Osteocyte (in vitro differentiated cells): ENCODE measurements around the gene ATP6V0B. TPM values are rescaled to one million over a fixed set of nuclear protein-coding genes. Genes with fewer than 3 reads are reported as not detected.
A peak's percentile ranks its signal among the peaks of the same experiment; 100 is the strongest.

Experiments
- DNase-seq: peaks from one replicate; pipeline ENCODE4 v3.0.0; 2021; ENCODE audit warnings: mixed read lengths; ENCODE audit not compliant: unreplicated experiment; ENCODE audit errors: extremely low spot score
- H3K27ac Mint-ChIP-seq: one replicate; pipeline ENCODE4 v1.8.0; 2021; ENCODE audit warnings: mild to moderate bottlenecking, mixed read lengths; ENCODE audit not compliant: unreplicated experiment
- H3K27me3 Mint-ChIP-seq: one replicate; pipeline ENCODE4 v1.8.0; 2021; ENCODE audit warnings: mixed read lengths; ENCODE audit not compliant: unreplicated experiment
- H3K36me3 Mint-ChIP-seq: one replicate; pipeline ENCODE4 v1.8.0; 2021; ENCODE audit warnings: mixed read lengths; ENCODE audit not compliant: unreplicated experiment
- H3K4me1 Mint-ChIP-seq: one replicate; pipeline ENCODE4 v1.8.0; 2021; ENCODE audit warnings: mixed read lengths; ENCODE audit not compliant: unreplicated experiment
- H3K4me3 Mint-ChIP-seq: one replicate; pipeline ENCODE4 v1.8.0; 2021; ENCODE audit warnings: mild to moderate bottlenecking, moderate library complexity, mixed read lengths; ENCODE audit not compliant: unreplicated experiment
- H3K9me3 Mint-ChIP-seq: one replicate; pipeline ENCODE4 v1.8.0; 2021; ENCODE audit warnings: mixed read lengths; ENCODE audit not compliant: unreplicated experiment
- CTCF ChIP-seq: fragments of 200-600 bp; sonication (generic); IDR thresholded peaks from 2 replicates; pipeline ENCODE4 v1.5.0; 2021; ENCODE audit warnings: antibody characterized with exemption, mild to moderate bottlenecking, moderate library complexity
- total RNA-seq: library from RNA; stranded (reverse); gene quantifications from 2 replicates; pipeline ENCODE4 v1.2.1, GENCODE V29; 2021

ATP6V0B gene
- total RNA-seq, 1 donor from 2014 or later: 128 TPM

- Mint-ChIP-seq H3K36me3 (peaks cover 22% of the 10 kb centered on the region), H3K9me3 (no peaks in the 10 kb centered on the region), H3K4me3 (no peak overlapping the region), H3K4me1 (peaks cover 6% of the 10 kb centered on the region), H3K27ac (no peak overlapping the region), H3K27me3 (no peaks in the 10 kb centered on the region)
- no peak for TF ChIP-seq CTCF
- no peak for DNase-seq
These were observed 27.4 kb downstream of the ATP6V0B start for GRCh38 chr1:44002165-44002564.

GRCh38 chr1:44002606-44003157, 27.9 kb downstream of the ATP6V0B start:
- peak; percentile 23 for TF ChIP-seq CTCF
- Mint-ChIP-seq H3K27me3 (no peaks in the 10 kb centered on the region), H3K36me3 (peaks cover 22% of the 10 kb centered on the region), H3K4me3 (no peak overlapping the region), H3K27ac (no peak overlapping the region), H3K4me1 (peaks cover 6% of the 10 kb centered on the region), H3K9me3 (no peaks in the 10 kb centered on the region)
- DNase-seq: no peak

- no peak overlapping the region for H3K4me3 Mint-ChIP-seq
- no peaks in the 10 kb centered on the region for H3K9me3 Mint-ChIP-seq
- H3K4me1 Mint-ChIP-seq: peaks cover 10% of the 10 kb centered on the region
- peaks cover 14% of the 10 kb centered on the region for H3K36me3 Mint-ChIP-seq
- H3K27me3 Mint-ChIP-seq: no peaks in the 10 kb centered on the region
- no peak overlapping the region for H3K27ac Mint-ChIP-seq
- TF ChIP-seq CTCF: no peak
- no peak for DNase-seq
These were observed 33.5 kb downstream of the ATP6V0B start for GRCh38 chr1:44008259-44008658.

GRCh38 chr1:44010935-44011471, 36.2 kb downstream of the ATP6V0B start:
- Mint-ChIP-seq H3K4me1 (peaks cover 17% of the 10 kb centered on the region), H3K27ac (no peak overlapping the region), H3K4me3 (no peak overlapping the region), H3K27me3 (no peaks in the 10 kb centered on the region), H3K36me3 (peaks cover 8% of the 10 kb centered on the region), H3K9me3 (no peaks in the 10 kb centered on the region)
- TF ChIP-seq CTCF: no peak
- DNase-seq: no peak

- no peak for TF ChIP-seq CTCF
- no peak for DNase-seq
- no peak overlapping the region for H3K27ac Mint-ChIP-seq
- H3K9me3 Mint-ChIP-seq: no peaks in the 10 kb centered on the region
- H3K4me1 Mint-ChIP-seq: peaks cover 15% of the 10 kb centered on the region
- H3K4me3 Mint-ChIP-seq: no peak overlapping the region
- peaks cover 5% of the 10 kb centered on the region for H3K36me3 Mint-ChIP-seq
- H3K27me3 Mint-ChIP-seq: no peaks in the 10 kb centered on the region
These were observed 37.6 kb downstream of the ATP6V0B start for GRCh38 chr1:44012404-44012803.
